HG02623 (cell line): ENCODE data around the gene ELANE.
"Not testable (repeated sequence)": the region's sequence is repeated elsewhere in the genome, so short reads cannot be mapped to it uniquely, and the experiment has no call there.

ENCODE experiments used
- ATAC-seq: cut with Tn5 transposase; IDR thresholded peaks from one replicate; pipeline ENCODE4 v1.9.1; 2021; ENCODE audit warnings: moderate library complexity; ENCODE audit not compliant: unreplicated experiment

The ELANE gene

GRCh38 chr19:835210-835810 is 16.8 kb upstream of the ELANE start:
- ATAC-seq = no peak

GRCh38 chr19:840519-841206 is 11.4 kb upstream of the ELANE start, which contains the start of gene PRTN3:
Gene PRTN3, plus strand, starts transcription at chr19:840999. Its CDS starts 10 bp downstream, at chr19:841009.
- ATAC-seq = no peak

- ATAC-seq = not testable (repeated sequence)
Measured at GRCh38 chr19:842802-843179, 9.3 kb upstream of the ELANE start.

GRCh38 chr19:843180-843835 is 8.8 kb upstream of the ELANE start:
- ATAC-seq = no peak

GRCh38 chr19:843836-844545 is 8.1 kb upstream of the ELANE start:
- ATAC-seq = no peak

GRCh38 chr19:844546-844971 is 7.5 kb upstream of the ELANE start:
- ATAC-seq = no peak

GRCh38 chr19:845707-846521 is 6.2 kb upstream of the ELANE start:
- no peak for ATAC-seq

- ATAC-seq = no peak
Measured at GRCh38 chr19:848386-848921, 3.6 kb upstream of the ELANE start.

- not testable (repeated sequence) for ATAC-seq
Measured at GRCh38 chr19:849195-849594, 2.9 kb upstream of the ELANE start.

- no peak for ATAC-seq
Measured at GRCh38 chr19:850221-850978, 1.7 kb upstream of the ELANE start.

GRCh38 chr19:850979-851335 is 1.1 kb upstream of the ELANE start:
- no peak for ATAC-seq

- no peak for ATAC-seq
Measured at GRCh38 chr19:853014-853585, 997 bp downstream of the ELANE start.

GRCh38 chr19:853614-854220 is 1.6 kb downstream of the ELANE start:
- not testable (repeated sequence) for ATAC-seq

GRCh38 chr19:854549-854948 is 2.4 kb downstream of the ELANE start:
- ATAC-seq = no peak

GRCh38 chr19:855142-855541 is 3.0 kb downstream of the ELANE start:
- no peak for ATAC-seq

GRCh38 chr19:855566-856120 is 3.5 kb downstream of the ELANE start:
- ATAC-seq = no peak

- no peak for ATAC-seq
Measured at GRCh38 chr19:858284-858683, 6.2 kb downstream of the ELANE start.
